Kidney epithelial cell (primary cell): ENCODE measurements around the gene GRID1. TPM values are rescaled to one million over a fixed set of nuclear protein-coding genes. Genes with fewer than 3 reads are reported as not detected.

Experiments
- DNase-seq: peaks from one replicate; pipeline ENCODE4 v3.0.0-alpha.2; 2010; ENCODE audit warnings: low read depth
- H3K27me3 ChIP-seq: 2 replicates; pipeline ENCODE4 v1.6.0; 2011; ENCODE audit warnings: low read length; ENCODE audit not compliant: control insufficient read depth, insufficient read depth
- H3K36me3 ChIP-seq: 2 replicates; pipeline ENCODE4 v1.5.1; 2011; ENCODE audit warnings: low read length; ENCODE audit not compliant: control insufficient read depth, insufficient read depth
- H3K4me3 ChIP-seq: 2 replicates; pipeline ENCODE4 v1.5.1; 2011; ENCODE audit warnings: low read depth, mild to moderate bottlenecking, control low read depth, low read length
- total RNA-seq: library from RNA; depleted of rRNA; stranded (reverse); fragments of >200 nt; gene quantifications from 2 replicates; pipeline ENCODE4 v1.2.3, GENCODE V29; 2015
- TF ChIP-seq, protein P1 (sequence below): IDR thresholded peaks from 2 replicates; pipeline ENCODE4 v1.5.1; 2011; ENCODE audit warnings: mild to moderate bottlenecking, moderate library complexity, low read length, control low read depth, inconsistent platforms; ENCODE audit not compliant: insufficient read depth, poor library complexity, severe bottlenecking

The GRID1 gene
- total RNA-seq, 1 donor from 2014 or later = 0.33 TPM

DNA sequence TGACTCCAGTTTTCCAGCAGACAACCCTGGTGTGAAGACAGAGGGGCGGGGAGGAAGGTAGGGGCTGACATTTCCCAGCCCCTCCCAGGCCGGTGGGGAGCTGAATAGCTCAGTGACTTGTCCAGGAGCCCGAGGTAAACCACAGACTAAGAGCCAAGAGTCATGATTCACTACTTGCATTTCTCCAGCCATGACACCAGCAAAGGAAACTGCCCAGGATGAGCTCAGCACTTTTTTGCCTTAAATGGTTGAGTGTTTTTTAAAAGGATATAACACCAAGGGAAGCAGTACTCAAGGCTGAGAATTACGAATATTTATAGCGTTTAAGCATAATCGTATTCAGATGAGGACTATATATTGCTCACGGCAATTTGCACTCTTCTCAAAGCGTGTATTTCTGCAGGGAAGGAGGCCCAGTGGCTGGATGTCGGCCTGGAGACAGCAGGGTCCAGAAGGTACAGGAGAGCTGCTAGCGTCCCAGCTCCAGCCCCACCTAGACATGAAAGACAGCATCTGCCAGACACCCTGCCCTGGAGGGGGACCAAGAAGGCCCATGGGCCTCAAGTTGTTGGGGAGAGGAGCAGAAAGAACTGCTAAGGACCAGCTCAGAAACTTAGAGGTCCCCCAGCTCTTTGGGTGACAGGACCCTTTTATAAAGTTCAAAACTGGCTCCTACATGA is 141.4 kb downstream of the GRID1 start:
- DNase-seq = peak; percentile 73
- TF ChIP-seq, protein P1, sequence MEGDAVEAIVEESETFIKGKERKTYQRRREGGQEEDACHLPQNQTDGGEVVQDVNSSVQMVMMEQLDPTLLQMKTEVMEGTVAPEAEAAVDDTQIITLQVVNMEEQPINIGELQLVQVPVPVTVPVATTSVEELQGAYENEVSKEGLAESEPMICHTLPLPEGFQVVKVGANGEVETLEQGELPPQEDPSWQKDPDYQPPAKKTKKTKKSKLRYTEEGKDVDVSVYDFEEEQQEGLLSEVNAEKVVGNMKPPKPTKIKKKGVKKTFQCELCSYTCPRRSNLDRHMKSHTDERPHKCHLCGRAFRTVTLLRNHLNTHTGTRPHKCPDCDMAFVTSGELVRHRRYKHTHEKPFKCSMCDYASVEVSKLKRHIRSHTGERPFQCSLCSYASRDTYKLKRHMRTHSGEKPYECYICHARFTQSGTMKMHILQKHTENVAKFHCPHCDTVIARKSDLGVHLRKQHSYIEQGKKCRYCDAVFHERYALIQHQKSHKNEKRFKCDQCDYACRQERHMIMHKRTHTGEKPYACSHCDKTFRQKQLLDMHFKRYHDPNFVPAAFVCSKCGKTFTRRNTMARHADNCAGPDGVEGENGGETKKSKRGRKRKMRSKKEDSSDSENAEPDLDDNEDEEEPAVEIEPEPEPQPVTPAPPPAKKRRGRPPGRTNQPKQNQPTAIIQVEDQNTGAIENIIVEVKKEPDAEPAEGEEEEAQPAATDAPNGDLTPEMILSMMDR = no peak
- Histone ChIP-seq H3K27me3 (no peaks in the 10 kb centered on the region), H3K36me3 (no peaks in the 10 kb centered on the region), H3K4me3 (no peak overlapping the region)

- TF ChIP-seq, protein P1 = no peak
- H3K4me3 ChIP-seq = no peak overlapping the region
- no peak for DNase-seq
- no peaks in the 10 kb centered on the region for H3K27me3 ChIP-seq
- H3K36me3 ChIP-seq = no peaks in the 10 kb centered on the region
Observed at GRCh38 chr10:86224354-86225102, 142.1 kb downstream of the GRID1 start.

GRCh38 chr10:86223256-86223655 is 143.3 kb downstream of the GRID1 start:
- DNase-seq = no peak
- Histone ChIP-seq H3K27me3 (no peaks in the 10 kb centered on the region), H3K36me3 (no peaks in the 10 kb centered on the region), H3K4me3 (no peak overlapping the region)
- TF ChIP-seq, protein P1 = no peak

- DNase-seq = no peak
- Histone ChIP-seq H3K4me3 (no peak overlapping the region), H3K36me3 (no peaks in the 10 kb centered on the region), H3K27me3 (no peaks in the 10 kb centered on the region)
- TF ChIP-seq, protein P1 = no peak
Observed at GRCh38 chr10:86222687-86223086, 143.9 kb downstream of the GRID1 start.

- Histone ChIP-seq H3K27me3 (no peaks in the 10 kb centered on the region), H3K36me3 (no peaks in the 10 kb centered on the region), H3K4me3 (no peak overlapping the region)
- TF ChIP-seq, protein P1 = no peak
- DNase-seq = no peak
Observed at GRCh38 chr10:86222336-86222650, 144.3 kb downstream of the GRID1 start.
